OCI-LY1 (cell line): Measurements from ENCODE around the gene SDCBP2.
"Not testable (repeated sequence)": the region's sequence is repeated elsewhere in the genome, so short reads cannot be mapped to it uniquely, and the experiment has no call there.

ENCODE experiments used
- H2AFZ ChIP-seq: fragments of 200-600 bp; sonication (generic), shearing (Covaris generic); 2 replicates; pipeline ENCODE4 v1.6.0; 2014; ENCODE audit warnings: antibody characterized with exemption, mild to moderate bottlenecking, low read length
- H3F3A ChIP-seq: fragments of 200-600 bp; sonication (generic), shearing (Covaris generic); 2 replicates; pipeline ENCODE4 v1.6.0; 2014; ENCODE audit warnings: mild to moderate bottlenecking, antibody characterized with exemption, low read length, moderate library complexity; ENCODE audit not compliant: insufficient read depth
- H3K27ac ChIP-seq: fragments of 200-600 bp; sonication (generic); 2 replicates; pipeline ENCODE4 v1.5.1; 2014; ENCODE audit warnings: low read length, mixed run types, mild to moderate bottlenecking, low read depth; ENCODE audit not compliant: poor library complexity, severe bottlenecking
- H3K27me3 ChIP-seq: fragments of 200-600 bp; sonication (generic); 2 replicates; pipeline ENCODE4 v1.6.0; 2014; ENCODE audit warnings: antibody characterized with exemption, mild to moderate bottlenecking, low read length, moderate library complexity; ENCODE audit not compliant: insufficient read depth
- H3K36me3 ChIP-seq: fragments of 200-600 bp; sonication (generic); 2 replicates; pipeline ENCODE4 v1.6.1; 2014; ENCODE audit warnings: mild to moderate bottlenecking, antibody characterized with exemption, low read length, moderate library complexity, mixed read lengths; ENCODE audit not compliant: insufficient read depth
- H3K4me1 ChIP-seq: fragments of 200-600 bp; sonication (generic); 2 replicates; pipeline ENCODE4 v1.5.1; 2014; ENCODE audit warnings: mild to moderate bottlenecking, low read length, moderate library complexity; ENCODE audit not compliant: insufficient read depth, severe bottlenecking
- H3K4me2 ChIP-seq: fragments of 200-600 bp; sonication (generic), shearing (Covaris generic); 2 replicates; pipeline ENCODE4 v1.6.1; 2014; ENCODE audit warnings: low read length
- H3K4me3 ChIP-seq: fragments of 200-600 bp; sonication (generic); 2 replicates; pipeline ENCODE4 v1.5.1; 2014; ENCODE audit warnings: low read length, low read depth, mild to moderate bottlenecking, mixed read lengths; ENCODE audit not compliant: poor library complexity, severe bottlenecking
- H3K79me2 ChIP-seq: fragments of 200-600 bp; shearing (Covaris generic); 2 replicates; pipeline ENCODE4 v1.6.1; 2016; ENCODE audit warnings: mixed run types, low read length, mixed read lengths; ENCODE audit not compliant: insufficient read depth
- H3K9ac ChIP-seq: fragments of 200-600 bp; sonication (generic), shearing (Covaris generic); 2 replicates; pipeline ENCODE4 v1.6.1; 2014; ENCODE audit warnings: mild to moderate bottlenecking, low read length, mixed read lengths
- H3K9me2 ChIP-seq: fragments of 200-600 bp; sonication (generic), shearing (Covaris generic); 2 replicates; pipeline ENCODE4 v1.6.1; 2014; ENCODE audit warnings: low read depth, mild to moderate bottlenecking, low read length, mixed read lengths
- H3K9me3 ChIP-seq: fragments of 200-600 bp; shearing (Covaris generic); 2 replicates; pipeline ENCODE4 v1.6.1; 2014; ENCODE audit warnings: low read length, mixed read lengths
- H4K20me1 ChIP-seq: fragments of 200-600 bp; sonication (generic), shearing (Covaris generic); 2 replicates; pipeline ENCODE4 v1.6.0; 2016; ENCODE audit warnings: mild to moderate bottlenecking, low read length; ENCODE audit not compliant: insufficient read depth
- EZH2 ChIP-seq: fragments of 200-600 bp; sonication (generic), shearing (Covaris generic); IDR thresholded peaks from 2 replicates; pipeline ENCODE4 v1.8.0; 2017; ENCODE audit warnings: borderline replicate concordance, mixed run types, mild to moderate bottlenecking, antibody characterized with exemption, low read length, moderate library complexity, mixed read lengths
- TF ChIP-seq, protein P1 (sequence below): fragments of 200-600 bp; sonication (generic), shearing (Covaris generic); IDR thresholded peaks from 2 replicates; pipeline ENCODE4 v1.5.1; 2017; ENCODE audit warnings: mild to moderate bottlenecking, antibody characterized with exemption, low read length, moderate library complexity, mixed read lengths

Gene SDCBP2

DNA sequence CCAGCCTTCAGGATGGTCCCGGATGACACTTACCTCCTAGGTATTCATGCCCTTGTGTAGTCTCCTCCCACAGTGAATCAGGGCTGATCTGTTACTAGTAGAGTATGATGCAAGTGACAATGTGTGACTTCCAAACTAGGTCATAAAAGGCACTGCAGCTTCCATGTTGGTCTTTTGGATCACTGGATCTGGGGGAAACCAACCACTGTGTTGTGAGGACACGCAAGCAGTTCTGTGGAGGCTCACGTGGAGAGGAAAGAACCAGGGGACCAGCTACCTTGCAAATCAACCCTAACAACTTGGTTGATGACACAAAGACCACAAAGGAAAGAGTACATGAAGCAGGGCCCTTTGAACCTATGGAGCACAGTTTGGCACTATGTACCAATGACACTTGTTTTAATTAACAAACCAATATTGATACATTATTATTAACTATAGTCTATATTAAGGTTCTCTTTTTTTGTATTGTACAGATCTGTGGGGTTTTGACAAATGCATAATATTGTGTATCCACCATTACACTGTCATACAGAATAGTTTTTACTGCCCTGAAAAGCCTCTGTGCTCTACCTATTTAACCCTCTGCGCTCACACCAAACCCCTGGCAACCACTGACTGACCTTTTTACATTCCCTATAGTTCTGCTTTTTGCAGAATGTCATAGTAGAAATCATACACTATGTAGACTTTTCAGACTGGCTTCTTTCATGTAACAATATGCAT, 16.3 kb upstream of the SDCBP2 start:
- H3K36me3 ChIP-seq = peaks cover under 1% of the 10 kb centered on the region; the same call in 1 of the 2 replicates
- H3K9me3 ChIP-seq = 0 out of 2 replicates have a peak, but pooled peaks cover 10% of the 10 kb centered on the region
- no peaks in the 10 kb centered on the region for H3K79me2 ChIP-seq
- no peaks in the 10 kb centered on the region for H4K20me1 ChIP-seq
- no peaks in the 10 kb centered on the region for H3K4me1 ChIP-seq
- no peak overlapping the region for H3K4me3 ChIP-seq
- no peak overlapping the region for H2AFZ ChIP-seq
- H3K27me3 ChIP-seq = no peaks in the 10 kb centered on the region
- no peak overlapping the region for H3K4me2 ChIP-seq
- H3K27ac ChIP-seq = no peak overlapping the region
- TF ChIP-seq EZH2 = no peak
- TF ChIP-seq, protein P1, sequence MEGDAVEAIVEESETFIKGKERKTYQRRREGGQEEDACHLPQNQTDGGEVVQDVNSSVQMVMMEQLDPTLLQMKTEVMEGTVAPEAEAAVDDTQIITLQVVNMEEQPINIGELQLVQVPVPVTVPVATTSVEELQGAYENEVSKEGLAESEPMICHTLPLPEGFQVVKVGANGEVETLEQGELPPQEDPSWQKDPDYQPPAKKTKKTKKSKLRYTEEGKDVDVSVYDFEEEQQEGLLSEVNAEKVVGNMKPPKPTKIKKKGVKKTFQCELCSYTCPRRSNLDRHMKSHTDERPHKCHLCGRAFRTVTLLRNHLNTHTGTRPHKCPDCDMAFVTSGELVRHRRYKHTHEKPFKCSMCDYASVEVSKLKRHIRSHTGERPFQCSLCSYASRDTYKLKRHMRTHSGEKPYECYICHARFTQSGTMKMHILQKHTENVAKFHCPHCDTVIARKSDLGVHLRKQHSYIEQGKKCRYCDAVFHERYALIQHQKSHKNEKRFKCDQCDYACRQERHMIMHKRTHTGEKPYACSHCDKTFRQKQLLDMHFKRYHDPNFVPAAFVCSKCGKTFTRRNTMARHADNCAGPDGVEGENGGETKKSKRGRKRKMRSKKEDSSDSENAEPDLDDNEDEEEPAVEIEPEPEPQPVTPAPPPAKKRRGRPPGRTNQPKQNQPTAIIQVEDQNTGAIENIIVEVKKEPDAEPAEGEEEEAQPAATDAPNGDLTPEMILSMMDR = no peak
- H3K9ac ChIP-seq = no peak overlapping the region
- H3F3A ChIP-seq = no peaks in the 10 kb centered on the region
- no peaks in the 10 kb centered on the region for H3K9me2 ChIP-seq

DNA sequence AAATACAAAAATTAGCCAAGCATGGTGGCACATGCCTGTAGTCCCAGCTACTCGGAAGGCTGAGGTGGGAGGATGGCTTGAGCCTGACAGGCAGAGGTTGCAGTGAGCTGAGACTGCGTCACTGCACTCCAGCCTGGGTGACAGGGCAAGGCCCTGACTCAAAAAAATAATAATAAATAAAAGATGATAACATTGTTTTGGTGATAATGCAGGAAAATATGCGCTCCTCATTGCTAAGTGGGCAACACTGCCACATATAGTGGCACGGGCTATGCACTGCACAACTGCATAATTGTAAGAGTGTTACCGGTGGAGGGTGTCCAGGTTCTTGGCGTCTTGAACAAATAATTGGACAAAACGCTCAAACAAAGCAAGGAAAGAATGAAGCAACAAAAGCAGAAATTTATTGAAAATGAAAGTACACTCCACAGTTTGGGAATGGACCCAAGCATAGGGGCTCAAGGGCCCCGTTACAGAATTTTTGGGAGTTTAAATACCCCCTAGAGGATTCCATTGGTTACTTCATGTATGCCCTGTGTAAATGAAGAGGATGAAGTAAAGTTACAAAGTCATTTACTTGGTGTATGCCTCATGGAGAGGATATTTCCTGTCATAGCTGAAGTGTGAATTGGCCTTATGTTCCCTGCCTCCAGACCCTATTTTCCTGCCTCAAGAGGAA, 14.6 kb upstream of the SDCBP2 start:
- not testable (repeated sequence) for H3K4me2 ChIP-seq, H2AFZ ChIP-seq, H3K79me2 ChIP-seq

DNA sequence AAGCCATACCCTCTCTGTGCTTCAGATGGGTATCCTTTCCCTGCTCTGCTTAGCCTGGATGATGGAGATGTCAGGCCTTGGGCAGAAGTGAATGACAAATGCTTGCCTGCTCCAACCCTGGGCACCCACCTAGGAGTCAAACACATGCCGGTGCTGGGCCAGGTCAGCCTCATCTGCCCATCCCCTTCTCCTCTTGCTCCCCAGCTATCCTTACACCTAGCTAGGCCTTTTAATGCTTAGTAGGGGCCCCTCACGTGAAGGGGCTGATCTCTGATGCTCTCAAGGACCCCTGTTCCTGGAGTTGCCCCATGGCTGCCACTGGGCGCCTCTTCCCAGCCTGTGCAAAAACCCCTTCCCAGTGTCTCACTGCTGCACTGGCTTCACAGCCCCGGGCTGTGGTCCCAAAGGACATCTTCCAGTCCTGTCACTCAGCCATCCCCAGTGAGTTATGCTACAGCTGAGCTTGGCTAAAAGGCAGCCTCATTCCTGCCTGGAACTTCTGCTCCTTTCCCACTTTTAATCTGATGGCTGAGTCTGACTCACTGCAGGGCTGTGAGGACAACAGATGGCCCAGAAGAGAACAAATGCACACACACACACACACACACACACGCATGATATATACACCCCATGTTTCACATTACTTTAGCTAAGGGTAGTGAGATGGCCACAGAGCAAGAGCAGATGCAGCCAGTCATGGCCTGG, 12.8 kb upstream of the SDCBP2 start:
- Histone ChIP-seq H3K9me2 (no peaks in the 10 kb centered on the region), H3K36me3 (no peaks in the 10 kb centered on the region; the same call in 1 of the 2 replicates), H3K4me2 (no peak overlapping the region), H3F3A (no peaks in the 10 kb centered on the region), H3K9ac (no peak overlapping the region), H3K4me1 (peaks cover 9% of the 10 kb centered on the region), H4K20me1 (no peaks in the 10 kb centered on the region), H3K9me3 (no peaks in the 10 kb centered on the region), H3K27ac (no peak overlapping the region), H3K79me2 (no peaks in the 10 kb centered on the region), H2AFZ (no peak overlapping the region), H3K27me3 (no peaks in the 10 kb centered on the region), H3K4me3 (no peak overlapping the region)
- no peak for TF ChIP-seq EZH2
- TF ChIP-seq, protein P1 = no peak

More for the DNA sequence above, 14.6 kb upstream of the SDCBP2 start:
- not testable (repeated sequence) for H3K9ac ChIP-seq, H4K20me1 ChIP-seq, H3K9me2 ChIP-seq, H3K4me3 ChIP-seq, H3K27ac ChIP-seq, H3K4me1 ChIP-seq, H3F3A ChIP-seq, H3K36me3 ChIP-seq, H3K9me3 ChIP-seq, H3K27me3 ChIP-seq
